GM12878 (cell line): ENCODE measurements around the gene ARVCF. TPM values are rescaled to one million over a fixed set of nuclear protein-coding genes. Genes with fewer than 3 reads are reported as not detected.

Source experiments
- ATAC-seq: fragments of 200-7000 bp; cut with Tn5 transposase; 3 replicates; pipeline ENCODE4 v1.9.1; 2020; ENCODE audit warnings: mild to moderate bottlenecking, moderate library complexity
- BruUV-seq: library from RNA; stranded (reverse); fragments of 400-500 nt; replicated peaks from 2 replicates; lab custom pipeline; 2021; lab: Mats Ljungman, UMichigan
- CTCF ChIA-PET: fragments of 300-600 bp; sonication (Branson Sonifier 250); formaldehyde crosslinking; extraction: SDS; loops from one replicate; lab custom pipeline; 2021; ENCODE audit warnings: inconsistent platforms; lab: Yijun Ruan, JAX
- POLR2A ChIA-PET: fragments of 350-600 bp; formaldehyde crosslinking; extraction: SDS; loops from one replicate; lab custom pipeline; 2021; ENCODE audit warnings: inconsistent platforms; lab: Charles Lee
- RAD21 ChIA-PET: fragments of 300-600 bp; sonication (Branson Sonifier 250); formaldehyde crosslinking; loops from one replicate; lab custom pipeline; 2023; ENCODE audit warnings: antibody characterized with exemption; ENCODE audit not compliant: unreplicated experiment; lab: Charles Lee
- SMC1A ChIA-PET: fragments of 300-600 bp; sonication (Branson Sonifier 250); formaldehyde crosslinking; loops from one replicate; lab custom pipeline; 2023; ENCODE audit not compliant: unreplicated experiment, uncharacterized antibody; lab: Charles Lee
- DNase-seq: peaks from one replicate; pipeline ENCODE4 v3.0.0-alpha.2; 2011; ENCODE audit warnings: low read depth, low spot score
- FAIRE-seq: peaks from 3 replicates; lab custom pipeline; 2011; peaks lifted over from hg19 to GRCh38; lab: Jason Lieb, UNC
- H2AFZ ChIP-seq: 2 replicates; pipeline ENCODE4 v1.6.0; 2011; ENCODE audit warnings: low read depth, low read length, control low read depth; ENCODE audit not compliant: control insufficient read depth
- H3K27ac ChIP-seq: 2 replicates; pipeline ENCODE4 v1.5.1; 2011; ENCODE audit warnings: control low read depth; ENCODE audit not compliant: control insufficient read depth, insufficient read depth
- H3K27me3 ChIP-seq, 2 experiments: replicated peaks in 1 of 2; 2 replicates each; pipeline versions ENCODE4 v1.6.0 to v1.6.1; 2011; ENCODE audit warnings: low read length in 1 of 2; ENCODE audit not compliant: control insufficient read depth in 2 of 2, insufficient read depth in 2 of 2
- H3K36me3 ChIP-seq, 2 experiments: 2 replicates each; pipeline ENCODE4 v1.5.1; 2011; ENCODE audit warnings: low read length in 1 of 2; ENCODE audit not compliant: control insufficient read depth in 2 of 2, insufficient read depth in 2 of 2
- H3K4me1 ChIP-seq: 2 replicates; pipeline ENCODE4 v1.6.1; 2011; ENCODE audit warnings: mild to moderate bottlenecking, low read length, moderate library complexity, mixed read lengths; ENCODE audit not compliant: control insufficient read depth, insufficient read depth
- H3K4me2 ChIP-seq: 2 replicates; pipeline ENCODE4 v1.6.0; 2011; ENCODE audit warnings: control low read depth; ENCODE audit not compliant: control insufficient read depth, insufficient read depth
- H3K4me3 ChIP-seq: fragments of 200-600 bp; sonication (generic); 2 replicates; pipeline ENCODE4 v1.5.1; 2016
- H3K79me2 ChIP-seq: 2 replicates; pipeline ENCODE4 v1.6.0; 2011; ENCODE audit warnings: low read length; ENCODE audit not compliant: control insufficient read depth, insufficient read depth
- H3K9ac ChIP-seq: 2 replicates; pipeline ENCODE4 v1.8.0; 2011; ENCODE audit warnings: low read length, control low read depth, mixed read lengths; ENCODE audit not compliant: control insufficient read depth, insufficient read depth
- H3K9me3 ChIP-seq: replicated peaks from 3 replicates; pipeline ENCODE4 v1.5.1; 2011; ENCODE audit warnings: mild to moderate bottlenecking, low read length; ENCODE audit not compliant: control insufficient read depth, insufficient read depth
- H4K20me1 ChIP-seq: 2 replicates; pipeline ENCODE4 v1.6.0; 2011; ENCODE audit not compliant: control insufficient read depth, insufficient read depth
- BCLAF1 ChIP-seq: fragments of 450-650 bp; IDR thresholded peaks from 2 replicates; pipeline ENCODE4 v1.6.1; 2017; ENCODE audit warnings: antibody characterized with exemption, mild to moderate bottlenecking, moderate library complexity
- BMI1 ChIP-seq: fragments of 450-650 bp; IDR thresholded peaks from 2 replicates; pipeline ENCODE4 v1.6.1; 2016; ENCODE audit warnings: mild to moderate bottlenecking, moderate library complexity, borderline replicate concordance
- CBX3 ChIP-seq: fragments of 200-600 bp; sonication (generic); IDR thresholded peaks from 2 replicates; pipeline ENCODE4 v1.6.1; 2016; ENCODE audit warnings: low read depth, borderline replicate concordance
- CTCF ChIP-seq, 3 experiments: IDR thresholded peaks in 2 of 3; conservative IDR thresholded peaks in 1 of 3; 2 replicates each; pipeline ENCODE4 v1.5.1; 2011; ENCODE audit warnings: low read depth in 3 of 3, low read length in 3 of 3, mild to moderate bottlenecking in 3 of 3, control low read depth in 2 of 3, moderate library complexity in 2 of 3, inconsistent platforms in 1 of 3, mixed read lengths in 1 of 3; ENCODE audit not compliant: control insufficient read depth in 2 of 3, insufficient read depth in 1 of 3; ENCODE audit errors: extremely low read depth in 1 of 3
- E2F8 ChIP-seq: fragments of 450-650 bp; IDR thresholded peaks from 2 replicates; pipeline ENCODE4 v1.6.1; 2018; ENCODE audit warnings: mild to moderate bottlenecking, low read depth, moderate library complexity; ENCODE audit not compliant: partially characterized antibody
- KDM1A ChIP-seq: fragments of 200-600 bp; sonication (generic); IDR thresholded peaks from 2 replicates; pipeline ENCODE4 v1.6.1; 2016; ENCODE audit warnings: borderline replicate concordance
- SRF ChIP-seq, 2 experiments: IDR thresholded peaks; 2 replicates each; pipeline ENCODE4 v1.6.1; 2011; ENCODE audit warnings: low read depth in 2 of 2, low read length in 2 of 2, mild to moderate bottlenecking in 1 of 2, moderate library complexity in 1 of 2
- SUPT20H ChIP-seq: IDR thresholded peaks from 2 replicates; pipeline ENCODE4 v1.6.1; 2011; ENCODE audit warnings: low read depth, mild to moderate bottlenecking, low read length, moderate library complexity, borderline replicate concordance; ENCODE audit not compliant: control insufficient read depth
- TARDBP ChIP-seq: IDR thresholded peaks from 2 replicates; pipeline ENCODE4 v1.6.1; 2016; ENCODE audit warnings: borderline replicate concordance
- TBL1XR1 ChIP-seq: IDR thresholded peaks from 2 replicates; pipeline ENCODE4 v1.6.1; 2012; ENCODE audit warnings: low read depth, low read length, improper control_type of control experiment
- TCF7 ChIP-seq: IDR thresholded peaks from 2 replicates; pipeline ENCODE4 v1.6.1; 2014; ENCODE audit warnings: antibody characterized with exemption, borderline replicate concordance
- USF2 ChIP-seq: IDR thresholded peaks from 2 replicates; pipeline ENCODE4 v1.6.1; 2011; ENCODE audit warnings: low read depth, low read length, improper control_type of control experiment, borderline replicate concordance
- ZBED1 ChIP-seq: IDR thresholded peaks from 2 replicates; pipeline ENCODE4 v1.6.1; 2016; ENCODE audit warnings: borderline replicate concordance
- ZNF217 ChIP-seq: fragments of 450-650 bp; IDR thresholded peaks from 2 replicates; pipeline ENCODE4 v1.6.1; 2017; ENCODE audit warnings: antibody characterized with exemption, mild to moderate bottlenecking
- ZNF24 ChIP-seq: fragments of 450-650 bp; IDR thresholded peaks from 2 replicates; pipeline ENCODE4 v1.6.1; 2017; ENCODE audit warnings: antibody characterized with exemption, mild to moderate bottlenecking
- WGBS: methylation state at CpG from one replicate; pipeline ENCODE4 v1.1.6; 2016; ENCODE audit warnings: low lambda C conversion rate; ENCODE audit not compliant: insufficient replicate concordance, insufficient coverage; ENCODE audit errors: missing lambda C conversion rate; 5-methylcytosine and 5-hydroxymethylcytosine counted together
- in situ Hi-C: fragments of 300-500 bp; cut with MboI; formaldehyde crosslinking; loops from 9 replicates; pipeline ENCODE4 v1.14.3; 2018; ENCODE audit warnings: mixed read lengths
- intact Hi-C: fragments of 100-400 bp; cut with micrococcal nuclease; formaldehyde crosslinking; loops from one replicate; pipeline ENCODE4 v1.14.2; 2022; ENCODE audit not compliant: unreplicated experiment
- polyA plus RNA-seq, 11 experiments: library from polyadenylated mRNA; depleted of rRNA in 4 of 11; unstranded in 6 of 11; stranded (reverse) in 5 of 11; fragments of >200 nt; fragmentation: Nextera tagmentation in 4 of 11; fragmentation: Illumina TruSeq in 1 of 11; extraction: Ambion mirVana in 4 of 11; extraction: Trizol in 1 of 11; gene quantifications; 1 replicate in 1 of 11; 2 replicates in 10 of 11; pipeline versions ENCODE4 v1.2.1 to v1.2.3, GENCODE V29; 2011 to 2016; ENCODE audit warnings: inconsistent platforms in 2 of 11, missing spikeins in 2 of 11, low read depth in 1 of 11
- total RNA-seq, 4 experiments: library from RNA; depleted of rRNA in 3 of 4; stranded (reverse); fragments of >200 nt in 3 of 4; fragmentation: Illumina TruSeq in 1 of 4; extraction: Trizol in 1 of 4; gene quantifications; 2 replicates each; pipeline versions ENCODE4 v1.2.1 to v1.2.3, GENCODE V29; 2013 to 2021

ARVCF gene
- total and polyA plus RNA-seq, 10 of the 15 experiments (the other 5 are each of a cell fraction or from before 2014, with no cell fraction given) = 0.13 to 1.9 (median 1.0) TPM; not detected in 2

- in situ Hi-C loops (no loop called here), intact Hi-C loops (no loop called here)
- H2AFZ ChIP-seq = no peak overlapping the region
- H3K27ac ChIP-seq = no peak overlapping the region
- H3K4me2 ChIP-seq = no peak overlapping the region
- no peaks in the 10 kb centered on the region for H4K20me1 ChIP-seq
- no peak overlapping the region for H3K4me3 ChIP-seq
- H3K9me3 ChIP-seq = no peaks in the 10 kb centered on the region; the same call in 2 of the 3 replicates
- TF ChIP-seq ZNF24 (no peak), KDM1A (no peak), CBX3 (no peak), TBL1XR1 (no peak), BMI1 (no peak), TCF7 (no peak), TARDBP (no peak), USF2 (no peak), ZNF217 (no peak), BCLAF1 (no peak), CTCF (IDR thresholded peaks at IDR 0.05 in 2 of 3, conservative IDR thresholded peaks at IDR 0.05 in 1 of 3; ENCODE audit: control insufficient read depth in 2 of 3, extremely low read depth in 1 of 3, insufficient read depth in 1 of 3, low read depth in 3 of 3, low read length in 3 of 3) (no peak), E2F8 (no peak), ZBED1 (no peak), SRF (IDR thresholded peaks at IDR 0.05; ENCODE audit: low read depth in 2 of 2, low read length in 2 of 2) (no peak), SUPT20H (no peak)
- no peak for FAIRE-seq
- no peaks in the 10 kb centered on the region for H3K36me3 ChIP-seq
- ChIA-PET CTCF (interaction anchor here (1.7 kb wide), 2 partner anchors 16 to 21 kb away, joined by 5 read pairs; no protein-coding TSS in a partner anchor), SMC1A (no interaction called here), RAD21 (no interaction called here), POLR2A (no interaction called here)
- DNase-seq = no peak
- no peaks in the 10 kb centered on the region for H3K27me3 ChIP-seq
- 79% methylated on average over 12 of the region's 12 CpGs for WGBS
- H3K4me1 ChIP-seq = no peaks in the 10 kb centered on the region
- ATAC-seq = no peak
- no peak overlapping the region for H3K9ac ChIP-seq
- BruUV-seq = no TSS peak
- H3K79me2 ChIP-seq = no peaks in the 10 kb centered on the region
These were observed 84.0 kb downstream of the ARVCF start for GRCh38 chr22:19932367-19933206.
